K562 (cell line): ENCODE measurements around the gene VAT1L.

Experiments used
- CBX2 ChIP-seq: fragments of 200-600 bp; sonication (generic); IDR thresholded peaks from one replicate; pipeline ENCODE4 v1.6.1; 2012; ENCODE audit warnings: mild to moderate bottlenecking, low read length, inconsistent platforms; ENCODE audit not compliant: insufficient read depth, poor library complexity, severe bottlenecking
- CHD2 ChIP-seq: IDR thresholded peaks from 2 replicates; pipeline ENCODE4 v1.6.1; 2011; ENCODE audit warnings: low read depth, low read length
- ESRRA ChIP-seq: fragments of 450-650 bp; IDR thresholded peaks from 2 replicates; pipeline ENCODE4 v1.6.1; 2014; ENCODE audit warnings: low read depth, mild to moderate bottlenecking, moderate library complexity, borderline replicate concordance
- FOS ChIP-seq: IDR thresholded peaks from 3 replicates; pipeline ENCODE4 v1.6.1; 2011; ENCODE audit not compliant: insufficient read length; ENCODE audit errors: extremely low read depth
- MED1 ChIP-seq: sonication (generic); formaldehyde crosslinking; IDR thresholded peaks from 2 replicates; pipeline ENCODE4 v1.8.1; 2023; ENCODE audit warnings: missing genetic modification reagents, borderline replicate concordance
- NONO ChIP-seq, 2 experiments: fragments of 200-400 bp in 1 of 2; fragments of 450-650 bp in 1 of 2; formaldehyde crosslinking in 1 of 2; IDR thresholded peaks; 2 replicates each; pipeline ENCODE4 v1.6.1; 2017; ENCODE audit warnings: low read depth in 2 of 2, mild to moderate bottlenecking in 2 of 2, moderate library complexity in 2 of 2, low read length in 1 of 2
- ZNF274 ChIP-seq: IDR thresholded peaks from 2 replicates; pipeline ENCODE4 v1.6.1; 2011; ENCODE audit warnings: low read depth, mild to moderate bottlenecking, low read length, moderate library complexity, borderline replicate concordance
- TF ChIP-seq, protein P1 (sequence below): sonication (generic); formaldehyde crosslinking; IDR thresholded peaks from 2 replicates; pipeline ENCODE4 v1.8.0; 2023; ENCODE audit warnings: missing genetic modification reagents, mild to moderate bottlenecking, borderline replicate concordance
- TF ChIP-seq, protein P2 (sequence below), 3 experiments: IDR thresholded peaks in 2 of 3; conservative IDR thresholded peaks in 1 of 3; 2 replicates each; pipeline ENCODE4 v1.5.1; 2011 to 2012; ENCODE audit warnings: low read length in 3 of 3, mild to moderate bottlenecking in 3 of 3, control low read depth in 2 of 3, improper control_type of control experiment in 1 of 3, inconsistent platforms in 1 of 3, low read depth in 1 of 3, mixed read lengths in 1 of 3, moderate library complexity in 1 of 3; ENCODE audit not compliant: insufficient read depth in 2 of 3

- TF ChIP-seq CHD2 (no peak), FOS (no peak), NONO (IDR thresholded peaks at IDR 0.05; ENCODE audit: low read depth in 2 of 2, low read length in 1 of 2) (no peak), MED1 (CRISPR knock-in tag) (no peak), CBX2 (no peak), ESRRA (no peak), ZNF274 (no peak)
- TF ChIP-seq, protein P1, sequence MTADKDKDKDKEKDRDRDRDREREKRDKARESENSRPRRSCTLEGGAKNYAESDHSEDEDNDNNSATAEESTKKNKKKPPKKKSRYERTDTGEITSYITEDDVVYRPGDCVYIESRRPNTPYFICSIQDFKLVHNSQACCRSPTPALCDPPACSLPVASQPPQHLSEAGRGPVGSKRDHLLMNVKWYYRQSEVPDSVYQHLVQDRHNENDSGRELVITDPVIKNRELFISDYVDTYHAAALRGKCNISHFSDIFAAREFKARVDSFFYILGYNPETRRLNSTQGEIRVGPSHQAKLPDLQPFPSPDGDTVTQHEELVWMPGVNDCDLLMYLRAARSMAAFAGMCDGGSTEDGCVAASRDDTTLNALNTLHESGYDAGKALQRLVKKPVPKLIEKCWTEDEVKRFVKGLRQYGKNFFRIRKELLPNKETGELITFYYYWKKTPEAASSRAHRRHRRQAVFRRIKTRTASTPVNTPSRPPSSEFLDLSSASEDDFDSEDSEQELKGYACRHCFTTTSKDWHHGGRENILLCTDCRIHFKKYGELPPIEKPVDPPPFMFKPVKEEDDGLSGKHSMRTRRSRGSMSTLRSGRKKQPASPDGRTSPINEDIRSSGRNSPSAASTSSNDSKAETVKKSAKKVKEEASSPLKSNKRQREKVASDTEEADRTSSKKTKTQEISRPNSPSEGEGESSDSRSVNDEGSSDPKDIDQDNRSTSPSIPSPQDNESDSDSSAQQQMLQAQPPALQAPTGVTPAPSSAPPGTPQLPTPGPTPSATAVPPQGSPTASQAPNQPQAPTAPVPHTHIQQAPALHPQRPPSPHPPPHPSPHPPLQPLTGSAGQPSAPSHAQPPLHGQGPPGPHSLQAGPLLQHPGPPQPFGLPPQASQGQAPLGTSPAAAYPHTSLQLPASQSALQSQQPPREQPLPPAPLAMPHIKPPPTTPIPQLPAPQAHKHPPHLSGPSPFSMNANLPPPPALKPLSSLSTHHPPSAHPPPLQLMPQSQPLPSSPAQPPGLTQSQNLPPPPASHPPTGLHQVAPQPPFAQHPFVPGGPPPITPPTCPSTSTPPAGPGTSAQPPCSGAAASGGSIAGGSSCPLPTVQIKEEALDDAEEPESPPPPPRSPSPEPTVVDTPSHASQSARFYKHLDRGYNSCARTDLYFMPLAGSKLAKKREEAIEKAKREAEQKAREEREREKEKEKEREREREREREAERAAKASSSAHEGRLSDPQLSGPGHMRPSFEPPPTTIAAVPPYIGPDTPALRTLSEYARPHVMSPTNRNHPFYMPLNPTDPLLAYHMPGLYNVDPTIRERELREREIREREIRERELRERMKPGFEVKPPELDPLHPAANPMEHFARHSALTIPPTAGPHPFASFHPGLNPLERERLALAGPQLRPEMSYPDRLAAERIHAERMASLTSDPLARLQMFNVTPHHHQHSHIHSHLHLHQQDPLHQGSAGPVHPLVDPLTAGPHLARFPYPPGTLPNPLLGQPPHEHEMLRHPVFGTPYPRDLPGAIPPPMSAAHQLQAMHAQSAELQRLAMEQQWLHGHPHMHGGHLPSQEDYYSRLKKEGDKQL (CRISPR knock-in tag), result no peak
- TF ChIP-seq, protein P2, sequence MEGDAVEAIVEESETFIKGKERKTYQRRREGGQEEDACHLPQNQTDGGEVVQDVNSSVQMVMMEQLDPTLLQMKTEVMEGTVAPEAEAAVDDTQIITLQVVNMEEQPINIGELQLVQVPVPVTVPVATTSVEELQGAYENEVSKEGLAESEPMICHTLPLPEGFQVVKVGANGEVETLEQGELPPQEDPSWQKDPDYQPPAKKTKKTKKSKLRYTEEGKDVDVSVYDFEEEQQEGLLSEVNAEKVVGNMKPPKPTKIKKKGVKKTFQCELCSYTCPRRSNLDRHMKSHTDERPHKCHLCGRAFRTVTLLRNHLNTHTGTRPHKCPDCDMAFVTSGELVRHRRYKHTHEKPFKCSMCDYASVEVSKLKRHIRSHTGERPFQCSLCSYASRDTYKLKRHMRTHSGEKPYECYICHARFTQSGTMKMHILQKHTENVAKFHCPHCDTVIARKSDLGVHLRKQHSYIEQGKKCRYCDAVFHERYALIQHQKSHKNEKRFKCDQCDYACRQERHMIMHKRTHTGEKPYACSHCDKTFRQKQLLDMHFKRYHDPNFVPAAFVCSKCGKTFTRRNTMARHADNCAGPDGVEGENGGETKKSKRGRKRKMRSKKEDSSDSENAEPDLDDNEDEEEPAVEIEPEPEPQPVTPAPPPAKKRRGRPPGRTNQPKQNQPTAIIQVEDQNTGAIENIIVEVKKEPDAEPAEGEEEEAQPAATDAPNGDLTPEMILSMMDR (IDR thresholded peaks at IDR 0.05 in 2 of 3, conservative IDR thresholded peaks at IDR 0.05 in 1 of 3; ENCODE audit: insufficient read depth in 2 of 3, low read depth in 1 of 3, low read length in 3 of 3), result no peak
These were observed 121.7 kb downstream of the VAT1L start for GRCh38 chr16:77910021-77910420.
